ENCODE data around the gene TBCD. TPM values are rescaled to one million over a fixed set of nuclear protein-coding genes. Genes with fewer than 3 reads are reported as not detected.

TBCD gene
- polyA plus RNA-seq, 1 donor from 2014 or later, result 67.2 TPM

DNA sequence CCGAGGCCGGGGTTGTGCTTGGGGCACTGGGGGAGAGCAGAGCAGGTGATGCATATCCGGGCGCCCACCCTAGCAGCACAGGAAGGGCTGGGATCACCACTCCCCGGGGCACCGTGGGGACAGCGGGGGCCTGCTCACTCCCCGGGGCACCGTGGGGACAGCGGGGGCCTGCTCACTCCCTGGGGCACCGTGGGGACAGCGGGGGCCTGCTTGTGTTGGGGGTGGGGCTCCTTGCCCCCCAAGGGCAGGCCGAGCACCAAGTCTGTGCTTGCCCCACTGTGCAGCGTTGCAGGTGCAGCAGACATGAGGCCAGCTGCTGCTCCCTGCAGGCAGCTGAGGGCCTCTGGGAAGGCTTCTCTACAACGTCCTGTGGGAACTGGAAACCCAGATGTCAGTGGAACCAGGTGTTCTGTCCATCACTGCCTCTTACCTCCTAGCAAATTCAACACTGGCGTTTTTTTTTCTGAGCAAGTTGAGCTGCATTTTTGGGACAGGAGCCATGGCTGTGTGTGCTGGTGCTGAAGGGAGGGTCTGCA is 112.9 kb downstream of the TBCD start:
- Histone ChIP-seq H3K27ac (ENCODE audit: low read length) (peak overlapping the region; percentile 48), H2AFZ (ENCODE audit: low read depth, low read length) (no peak overlapping the region), H3K9ac (ENCODE audit: low read length) (peak overlapping the region; percentile 20), H3K9me3 (ENCODE audit: low read length) (no peaks in the 10 kb centered on the region), H3K4me3 (ENCODE audit: low read length) (peak overlapping the region; percentile 38), H4K20me1 (ENCODE audit: insufficient read depth) (no peaks in the 10 kb centered on the region), H3K9me2 (ENCODE audit: insufficient read depth, low read length) (no peaks in the 10 kb centered on the region), H3K79me2 (replicated peaks; ENCODE audit: insufficient read depth, low read length) (no peaks in the 10 kb centered on the region), H3K4me2 (ENCODE audit: low read length) (no peak overlapping the region), H3K36me3 (ENCODE audit: insufficient read depth, low read length) (no peaks in the 10 kb centered on the region), H3K27me3 (ENCODE audit: insufficient read depth, low read depth, low read length) (no peaks in the 10 kb centered on the region), H3F3A (ENCODE audit: insufficient read depth, low read length, poor library complexity, severe bottlenecking) (peaks cover 6% of the 10 kb centered on the region)
- no peak for TF ChIP-seq SMC3 (conservative IDR thresholded peaks at IDR 0.05; ENCODE audit: poor library complexity)

DNA sequence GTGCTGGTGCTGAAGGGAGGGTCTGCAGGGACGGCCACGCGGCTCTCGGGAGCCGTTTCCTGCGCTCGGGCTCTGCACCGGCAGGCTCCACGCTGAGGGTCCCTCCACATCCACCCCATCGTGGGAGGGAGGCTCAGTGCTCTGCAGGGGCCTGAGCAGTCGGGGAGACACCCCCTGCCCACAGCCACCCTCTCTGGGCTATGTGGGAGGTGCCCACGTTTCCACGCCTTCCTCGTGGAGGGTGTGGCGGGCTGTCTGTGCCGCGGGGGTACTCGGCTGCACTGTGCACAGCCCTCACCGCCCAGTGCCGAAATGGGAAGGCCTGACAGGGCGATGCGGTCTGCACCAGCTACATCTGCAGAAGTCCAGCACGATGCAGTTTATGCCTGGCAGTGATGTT is 113.4 kb downstream of the TBCD start:
- Histone ChIP-seq H3K36me3 (ENCODE audit: insufficient read depth, low read length) (peaks cover 2% of the 10 kb centered on the region), H3K27me3 (ENCODE audit: insufficient read depth, low read depth, low read length) (no peaks in the 10 kb centered on the region)
- TF ChIP-seq RAD21 (conservative IDR thresholded peaks at IDR 0.05) (no peak), MXI1 (conservative IDR thresholded peaks at IDR 0.05; ENCODE audit: poor library complexity, severe bottlenecking) (no peak), EZH2 (IDR thresholded peaks at IDR 0.05; ENCODE audit: borderline replicate concordance, insufficient read depth, low read length, poor library complexity, severe bottlenecking) (no peak)
- TF ChIP-seq, protein P1, sequence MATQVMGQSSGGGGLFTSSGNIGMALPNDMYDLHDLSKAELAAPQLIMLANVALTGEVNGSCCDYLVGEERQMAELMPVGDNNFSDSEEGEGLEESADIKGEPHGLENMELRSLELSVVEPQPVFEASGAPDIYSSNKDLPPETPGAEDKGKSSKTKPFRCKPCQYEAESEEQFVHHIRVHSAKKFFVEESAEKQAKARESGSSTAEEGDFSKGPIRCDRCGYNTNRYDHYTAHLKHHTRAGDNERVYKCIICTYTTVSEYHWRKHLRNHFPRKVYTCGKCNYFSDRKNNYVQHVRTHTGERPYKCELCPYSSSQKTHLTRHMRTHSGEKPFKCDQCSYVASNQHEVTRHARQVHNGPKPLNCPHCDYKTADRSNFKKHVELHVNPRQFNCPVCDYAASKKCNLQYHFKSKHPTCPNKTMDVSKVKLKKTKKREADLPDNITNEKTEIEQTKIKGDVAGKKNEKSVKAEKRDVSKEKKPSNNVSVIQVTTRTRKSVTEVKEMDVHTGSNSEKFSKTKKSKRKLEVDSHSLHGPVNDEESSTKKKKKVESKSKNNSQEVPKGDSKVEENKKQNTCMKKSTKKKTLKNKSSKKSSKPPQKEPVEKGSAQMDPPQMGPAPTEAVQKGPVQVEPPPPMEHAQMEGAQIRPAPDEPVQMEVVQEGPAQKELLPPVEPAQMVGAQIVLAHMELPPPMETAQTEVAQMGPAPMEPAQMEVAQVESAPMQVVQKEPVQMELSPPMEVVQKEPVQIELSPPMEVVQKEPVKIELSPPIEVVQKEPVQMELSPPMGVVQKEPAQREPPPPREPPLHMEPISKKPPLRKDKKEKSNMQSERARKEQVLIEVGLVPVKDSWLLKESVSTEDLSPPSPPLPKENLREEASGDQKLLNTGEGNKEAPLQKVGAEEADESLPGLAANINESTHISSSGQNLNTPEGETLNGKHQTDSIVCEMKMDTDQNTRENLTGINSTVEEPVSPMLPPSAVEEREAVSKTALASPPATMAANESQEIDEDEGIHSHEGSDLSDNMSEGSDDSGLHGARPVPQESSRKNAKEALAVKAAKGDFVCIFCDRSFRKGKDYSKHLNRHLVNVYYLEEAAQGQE (IDR thresholded peaks at IDR 0.05; ENCODE audit: borderline replicate concordance), result no peak

DNA sequence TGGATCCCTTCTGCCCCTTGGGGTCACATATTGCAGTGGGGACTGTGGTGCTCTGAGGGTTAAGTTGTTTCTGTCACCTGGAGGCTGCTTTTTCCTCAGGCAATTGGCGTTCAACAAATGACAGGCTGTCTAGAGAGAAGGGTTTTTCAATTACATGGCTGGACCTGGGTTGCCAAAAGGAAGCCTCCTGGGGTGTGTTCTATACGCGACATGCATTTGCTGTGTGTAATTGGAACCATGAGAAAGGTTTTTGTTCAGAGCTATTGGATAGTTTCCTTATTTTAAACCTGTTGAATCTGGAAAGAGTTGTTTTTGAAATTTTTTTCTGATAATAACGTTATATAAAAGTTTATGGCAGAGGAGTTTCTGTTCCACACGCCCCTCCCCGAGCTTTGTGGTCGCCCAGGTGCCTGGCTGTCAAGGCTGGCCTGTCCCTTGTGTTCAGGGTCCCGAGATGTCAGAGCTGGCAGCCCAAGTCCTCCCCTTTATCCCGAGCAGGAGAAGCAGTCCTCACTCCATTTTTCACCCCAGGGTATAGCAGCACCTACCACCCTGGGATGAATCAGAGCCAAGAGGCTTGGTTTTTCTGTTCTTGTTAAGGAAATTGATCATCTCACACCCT is 114.0 kb downstream of the TBCD start:
- Histone ChIP-seq H3K4me2 (ENCODE audit: low read length) (peak overlapping the region; percentile 25), H3K79me2 (replicated peaks; ENCODE audit: insufficient read depth, low read length) (no peaks in the 10 kb centered on the region), H3K27me3 (ENCODE audit: insufficient read depth, low read depth, low read length) (no peaks in the 10 kb centered on the region), H2AFZ (ENCODE audit: low read depth, low read length) (no peak overlapping the region), H4K20me1 (ENCODE audit: insufficient read depth) (no peaks in the 10 kb centered on the region), H3K27ac (ENCODE audit: low read length) (peak overlapping the region; percentile 56), H3K9me2 (ENCODE audit: insufficient read depth, low read length) (no peaks in the 10 kb centered on the region), H3K4me3 (ENCODE audit: low read length) (peak overlapping the region; percentile 38), H3K9ac (ENCODE audit: low read length) (peak overlapping the region; percentile 50), H3K36me3 (ENCODE audit: insufficient read depth, low read length) (peaks cover 6% of the 10 kb centered on the region), H3F3A (ENCODE audit: insufficient read depth, low read length, poor library complexity, severe bottlenecking) (peaks cover 6% of the 10 kb centered on the region), H3K9me3 (ENCODE audit: low read length) (no peaks in the 10 kb centered on the region)
- TF ChIP-seq, protein P2, sequence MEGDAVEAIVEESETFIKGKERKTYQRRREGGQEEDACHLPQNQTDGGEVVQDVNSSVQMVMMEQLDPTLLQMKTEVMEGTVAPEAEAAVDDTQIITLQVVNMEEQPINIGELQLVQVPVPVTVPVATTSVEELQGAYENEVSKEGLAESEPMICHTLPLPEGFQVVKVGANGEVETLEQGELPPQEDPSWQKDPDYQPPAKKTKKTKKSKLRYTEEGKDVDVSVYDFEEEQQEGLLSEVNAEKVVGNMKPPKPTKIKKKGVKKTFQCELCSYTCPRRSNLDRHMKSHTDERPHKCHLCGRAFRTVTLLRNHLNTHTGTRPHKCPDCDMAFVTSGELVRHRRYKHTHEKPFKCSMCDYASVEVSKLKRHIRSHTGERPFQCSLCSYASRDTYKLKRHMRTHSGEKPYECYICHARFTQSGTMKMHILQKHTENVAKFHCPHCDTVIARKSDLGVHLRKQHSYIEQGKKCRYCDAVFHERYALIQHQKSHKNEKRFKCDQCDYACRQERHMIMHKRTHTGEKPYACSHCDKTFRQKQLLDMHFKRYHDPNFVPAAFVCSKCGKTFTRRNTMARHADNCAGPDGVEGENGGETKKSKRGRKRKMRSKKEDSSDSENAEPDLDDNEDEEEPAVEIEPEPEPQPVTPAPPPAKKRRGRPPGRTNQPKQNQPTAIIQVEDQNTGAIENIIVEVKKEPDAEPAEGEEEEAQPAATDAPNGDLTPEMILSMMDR (IDR thresholded peaks at IDR 0.05; ENCODE audit: poor library complexity, severe bottlenecking), result no peak
- TF ChIP-seq EP300 (conservative IDR thresholded peaks at IDR 0.05; ENCODE audit: poor library complexity, severe bottlenecking), result peak; percentile 21
- TF ChIP-seq, protein P1 (IDR thresholded peaks at IDR 0.05; ENCODE audit: borderline replicate concordance), result no peak
- TF ChIP-seq SMC3 (conservative IDR thresholded peaks at IDR 0.05; ENCODE audit: poor library complexity), result no peak

More for the DNA sequence above, 113.4 kb downstream of the TBCD start:
- Histone ChIP-seq H2AFZ (ENCODE audit: low read depth, low read length) (no peak overlapping the region), H4K20me1 (ENCODE audit: insufficient read depth) (no peaks in the 10 kb centered on the region), H3K79me2 (replicated peaks; ENCODE audit: insufficient read depth, low read length) (no peaks in the 10 kb centered on the region), H3K27ac (ENCODE audit: low read length) (peak overlapping the region; percentile 48), H3F3A (ENCODE audit: insufficient read depth, low read length, poor library complexity, severe bottlenecking) (peaks cover 6% of the 10 kb centered on the region), H3K4me3 (ENCODE audit: low read length) (peak overlapping the region; percentile 38), H3K9me3 (ENCODE audit: low read length) (no peaks in the 10 kb centered on the region), H3K9me2 (ENCODE audit: insufficient read depth, low read length) (no peaks in the 10 kb centered on the region), H3K4me2 (ENCODE audit: low read length) (no peak overlapping the region), H3K9ac (ENCODE audit: low read length) (peak overlapping the region; percentile 20)

Data from neural cell (in vitro differentiated cells).